ENCODE measurements around the gene CDK15.
"Not testable (repeated sequence)": the region's sequence is repeated elsewhere in the genome, so short reads cannot be mapped to it uniquely, and the experiment has no call there.

Gene CDK15

GRCh38 chr2:201806442-201807170, at the start of gene CDK15:
CDK15 (plus strand) TSS chr2:201806537; CDS start chr2:201806665, 128 bp downstream.
- no peak for DNase-seq

DNA sequence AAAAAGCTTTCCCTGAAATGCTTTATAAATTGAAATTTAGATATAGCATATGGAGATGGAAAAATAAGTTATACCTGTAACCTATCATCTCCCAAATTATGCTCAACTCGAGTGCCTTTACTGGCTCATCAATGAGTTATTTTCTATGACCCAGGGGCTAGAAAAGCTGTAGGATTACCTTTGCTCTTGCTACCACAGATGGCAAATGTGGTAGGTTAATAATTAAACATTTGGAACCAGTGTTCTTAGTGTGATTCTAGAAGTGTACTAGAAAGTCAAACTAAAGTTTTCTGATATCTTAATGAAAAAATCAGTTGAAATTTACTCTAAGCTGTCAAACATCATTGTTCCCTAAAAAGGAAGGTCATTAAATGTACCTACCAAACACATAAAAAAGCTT, 48.1 kb upstream of the CDK15 start:
- no peak for DNase-seq

DNA sequence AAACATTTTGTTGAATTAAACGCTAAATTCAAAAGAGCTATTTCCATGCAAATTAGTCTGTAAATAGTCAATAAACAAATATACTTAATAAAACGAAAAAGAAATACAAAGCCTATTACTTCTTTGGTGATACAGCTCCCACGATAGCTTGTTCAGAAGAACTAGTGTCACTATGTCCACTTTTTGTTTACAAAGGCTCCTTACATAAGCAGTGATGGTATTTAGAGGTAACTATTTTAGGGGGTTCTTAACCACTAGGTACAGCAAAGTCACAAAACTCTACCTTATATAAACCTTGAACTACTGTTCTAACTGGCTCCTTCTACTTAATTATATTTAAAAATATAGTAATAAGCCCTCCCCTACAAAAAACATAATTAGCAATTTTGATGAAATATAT, 47.5 kb upstream of the CDK15 start:
- DNase-seq: no peak

DNA sequence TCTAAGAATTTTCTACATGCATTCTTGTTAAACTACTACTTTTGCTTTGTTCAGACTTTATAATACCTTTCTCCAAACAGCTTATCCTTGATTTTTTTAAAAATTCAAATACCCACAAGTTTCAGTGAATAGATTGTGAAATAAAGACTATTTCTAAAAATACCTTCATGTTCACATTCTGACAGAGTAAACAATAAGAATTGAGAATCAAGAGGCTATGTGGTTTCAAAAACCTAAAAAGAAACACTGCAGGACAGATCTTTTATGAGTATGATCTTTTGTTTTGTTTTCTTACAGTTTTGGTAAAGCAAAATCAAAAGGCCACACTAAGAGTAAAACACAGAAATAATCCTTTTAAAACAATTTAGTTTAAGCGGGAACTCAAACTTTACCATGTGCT, 46.8 kb upstream of the CDK15 start:
- no peak for DNase-seq

GRCh38 chr2:201761101-201761500, 45.2 kb upstream of the CDK15 start:
- no peak for DNase-seq

- not testable (repeated sequence) for DNase-seq
Observed at GRCh38 chr2:201764469-201764868, 41.9 kb upstream of the CDK15 start.

GRCh38 chr2:201765799-201766198, 40.5 kb upstream of the CDK15 start:
- no peak for DNase-seq

- no peak for DNase-seq
Observed at GRCh38 chr2:201768918-201769317, 37.4 kb upstream of the CDK15 start.

DNA sequence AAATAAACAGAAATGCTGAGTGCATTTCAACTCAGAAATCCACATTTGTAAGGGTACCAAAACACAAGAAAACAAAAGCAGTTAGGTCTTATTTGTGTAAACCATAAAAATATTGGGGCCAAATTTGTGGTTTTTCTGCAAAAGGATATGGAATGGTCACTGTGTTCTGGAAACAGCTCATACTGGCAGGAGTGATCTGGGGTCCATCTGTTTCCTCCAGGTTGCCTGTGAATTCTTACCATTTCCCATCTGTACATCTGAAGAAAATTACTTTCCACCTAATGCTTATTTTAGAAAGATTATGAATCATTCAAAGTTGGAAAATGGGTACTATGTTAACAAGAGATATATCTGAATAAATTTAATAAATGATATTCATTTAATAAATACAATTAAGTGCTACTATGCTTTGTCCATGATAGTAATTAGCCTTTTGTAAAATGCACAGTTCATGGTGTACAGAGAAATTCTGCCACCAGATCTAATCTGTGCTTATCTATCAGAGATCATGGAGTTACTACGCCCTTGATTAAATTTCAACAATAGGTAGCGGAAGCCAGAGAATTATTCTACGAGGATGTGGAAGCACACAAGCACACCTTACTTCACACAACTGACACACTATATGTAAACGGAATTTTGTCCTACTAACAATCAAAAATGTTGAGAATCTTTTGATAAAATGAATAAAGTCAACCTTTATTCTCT, 36.5 kb upstream of the CDK15 start:
- DNase-seq: no peak

DNA sequence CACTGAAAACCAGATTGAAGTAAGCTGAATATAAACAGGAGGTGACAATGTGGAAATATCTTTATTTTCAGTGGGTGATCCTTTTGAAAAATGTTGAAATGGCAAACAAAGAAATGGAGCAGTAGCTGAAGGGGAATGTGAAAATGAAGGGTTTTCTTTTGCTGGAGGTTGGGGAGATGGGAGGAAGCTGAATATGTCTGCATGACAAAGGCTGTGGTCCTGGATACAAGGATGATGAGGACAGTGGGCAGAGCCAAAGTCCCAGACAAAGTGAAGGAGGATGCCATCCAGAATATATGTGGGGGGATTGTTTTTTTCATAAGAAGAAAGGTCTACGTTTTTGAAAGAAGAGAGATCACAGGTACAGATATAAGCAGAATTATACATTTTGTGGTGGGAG, 32.3 kb upstream of the CDK15 start:
- DNase-seq: no peak

DNA sequence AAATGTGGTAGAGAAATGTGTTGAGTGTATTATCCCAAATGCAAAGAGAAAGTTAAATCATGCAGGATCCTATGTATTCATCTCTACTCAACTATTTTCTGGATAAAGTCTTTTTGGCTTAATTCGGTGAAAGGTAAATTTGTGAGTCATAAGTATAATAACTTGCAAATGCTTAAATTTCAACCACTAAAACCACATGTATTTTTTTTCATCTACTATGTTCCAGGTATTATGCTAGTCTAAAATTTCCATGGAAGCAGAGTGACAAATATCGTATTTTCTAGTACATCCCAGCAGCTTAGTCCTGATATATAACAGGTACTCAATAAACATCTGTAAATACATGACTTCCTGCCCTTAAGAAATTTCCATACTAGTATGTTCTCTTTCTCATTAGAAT, 31.8 kb upstream of the CDK15 start:
- DNase-seq: no peak

GRCh38 chr2:201775326-201775725, 31.0 kb upstream of the CDK15 start:
- no peak for DNase-seq

DNA sequence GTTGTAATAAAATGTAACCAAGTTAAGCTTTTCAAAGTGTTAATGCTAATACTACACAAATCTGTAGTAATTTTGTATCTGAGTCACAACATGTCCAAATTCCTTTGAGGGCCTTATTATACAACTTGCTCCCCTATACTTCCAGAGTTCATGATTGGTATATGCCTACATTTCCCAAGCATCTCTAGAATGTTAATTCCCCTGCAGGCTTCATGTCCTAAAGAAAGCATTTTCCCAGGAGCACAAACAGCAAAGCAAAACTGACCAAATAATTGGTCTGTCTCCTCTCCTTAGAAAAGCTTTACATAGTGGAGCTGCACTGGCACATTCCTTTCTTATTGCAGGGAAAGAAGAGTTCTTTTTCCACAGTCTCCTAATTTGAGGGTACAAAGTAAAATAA, 29.3 kb upstream of the CDK15 start:
- no peak for DNase-seq

DNA sequence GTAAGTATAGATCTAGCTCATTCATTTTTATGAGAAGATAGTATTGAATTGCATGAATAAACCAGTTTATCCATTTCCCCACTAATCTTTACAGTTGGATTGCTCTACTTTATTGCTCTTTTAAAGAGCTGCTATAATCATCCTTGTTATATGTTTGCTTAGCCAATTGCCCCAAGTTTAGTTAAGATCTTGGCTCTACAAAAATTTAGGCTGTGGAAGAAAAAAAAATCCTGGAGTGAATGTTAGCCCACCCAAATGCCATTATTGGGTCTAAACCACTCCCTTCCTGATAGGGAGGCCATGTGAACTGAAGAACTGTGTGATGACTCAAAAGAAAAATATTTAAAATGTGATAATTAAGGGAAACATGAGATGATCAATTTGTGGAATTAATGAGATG, 28.5 kb upstream of the CDK15 start:
- DNase-seq: no peak

DNA sequence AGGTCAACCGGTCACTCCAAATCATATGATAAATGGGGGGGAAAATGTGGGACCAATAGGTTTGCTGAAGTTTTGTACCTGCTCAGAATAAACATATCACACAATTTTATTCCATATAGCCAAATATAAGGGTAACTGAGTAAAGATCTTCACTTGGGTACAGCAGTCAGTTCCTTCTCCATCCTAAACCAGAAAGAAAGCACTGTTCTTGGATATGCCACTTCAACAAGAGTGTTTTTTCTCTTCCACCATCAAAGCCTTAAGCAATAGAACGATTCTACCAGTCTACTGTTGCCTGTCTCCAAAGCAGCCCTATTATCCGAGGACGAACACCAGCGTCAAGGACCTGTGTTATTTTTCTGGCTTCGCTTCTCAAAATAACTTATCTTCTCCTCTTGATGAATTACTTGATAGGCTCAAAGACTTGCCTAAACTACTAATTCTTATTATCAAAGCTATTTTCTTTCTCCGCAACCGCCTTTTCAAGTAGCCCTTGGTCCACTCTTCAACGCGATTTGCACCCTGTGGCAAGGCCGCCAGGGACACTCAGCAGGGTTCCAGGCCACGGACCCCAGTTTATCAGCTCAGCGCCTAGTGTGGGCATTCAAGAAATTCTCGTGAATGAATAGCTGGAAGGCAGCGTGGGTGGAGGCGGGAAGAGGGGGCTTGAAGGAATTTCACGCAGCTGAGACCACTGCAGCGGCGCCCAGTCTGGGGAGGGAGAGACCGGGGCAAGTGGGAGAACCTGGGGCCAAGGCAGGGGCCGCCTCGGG, 26.2 kb upstream of the CDK15 start:
- DNase-seq: no peak

DNA sequence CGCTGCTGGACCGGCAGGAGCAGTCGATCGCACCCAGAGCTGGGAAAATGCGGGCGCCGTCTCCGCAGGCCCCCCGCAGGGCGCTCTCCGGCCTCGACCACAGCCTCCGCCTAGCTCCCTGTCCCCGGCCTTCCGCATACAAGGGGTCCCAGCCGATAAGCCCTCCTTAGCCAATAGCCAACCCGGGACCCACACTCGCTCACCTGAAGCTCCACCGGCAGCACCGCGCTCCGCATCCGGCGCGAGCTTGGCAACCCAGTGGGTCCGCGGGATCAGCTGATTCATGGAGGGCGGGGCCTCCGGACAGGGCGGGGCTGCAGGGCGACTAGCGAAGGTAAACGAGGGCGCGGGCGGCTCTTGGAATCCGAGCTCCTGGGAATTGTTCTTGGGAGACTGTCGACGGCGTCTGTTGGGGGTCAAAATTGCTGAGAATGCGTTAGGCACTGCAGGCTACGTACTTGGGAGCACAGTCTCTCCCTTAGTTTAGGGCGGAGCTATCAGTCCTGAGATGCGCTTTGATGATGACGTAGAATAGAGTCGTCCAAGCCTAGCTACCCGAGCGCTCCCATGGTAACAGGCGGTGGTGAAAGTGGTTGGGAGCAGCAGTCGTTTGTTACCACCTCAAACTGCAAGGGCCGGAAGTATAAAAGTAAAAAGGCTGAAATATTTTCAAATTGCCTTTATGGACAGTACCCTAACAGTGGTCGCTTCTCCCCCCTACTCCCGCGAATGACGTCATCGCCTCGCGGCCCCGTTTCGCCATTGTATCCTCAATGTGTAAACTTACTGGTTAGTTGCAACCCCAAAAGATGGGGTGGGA, 25.5 kb upstream of the CDK15 start, which contains the start of gene ALS2:
Gene ALS2, minus strand, starts transcription at position 260 of the 820 bp plus-strand sequence. CDS start 12,048 bp downstream, outside the sequence.
- DNase-seq: peak; percentile 97

GRCh38 chr2:201781557-201782051, 24.7 kb upstream of the CDK15 start:
- DNase-seq: peak; percentile 17

- DNase-seq: no peak
Observed at GRCh38 chr2:201784563-201784962, 21.8 kb upstream of the CDK15 start.

DNA sequence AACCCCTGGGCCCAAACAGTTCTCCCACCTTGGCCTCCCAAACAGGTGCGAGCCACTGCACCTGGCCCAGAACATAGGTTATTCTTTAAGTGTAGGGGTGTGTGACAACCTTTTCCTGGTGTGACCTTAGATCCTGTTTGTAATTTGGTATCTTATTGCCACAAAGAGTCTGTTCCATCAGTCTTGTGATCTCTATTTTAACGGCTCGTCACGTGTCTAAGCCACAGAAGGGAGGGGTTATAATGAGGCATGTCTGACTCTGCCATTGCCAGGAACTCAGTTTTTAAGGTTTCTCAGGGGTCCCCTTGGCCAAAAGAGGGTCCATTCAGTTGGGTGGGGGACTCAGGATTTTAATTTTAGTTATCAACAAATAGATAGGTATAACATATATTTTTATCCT, 21.2 kb upstream of the CDK15 start:
- DNase-seq: no peak

GRCh38 chr2:201786471-201786870, 19.9 kb upstream of the CDK15 start:
- no peak for DNase-seq

DNA sequence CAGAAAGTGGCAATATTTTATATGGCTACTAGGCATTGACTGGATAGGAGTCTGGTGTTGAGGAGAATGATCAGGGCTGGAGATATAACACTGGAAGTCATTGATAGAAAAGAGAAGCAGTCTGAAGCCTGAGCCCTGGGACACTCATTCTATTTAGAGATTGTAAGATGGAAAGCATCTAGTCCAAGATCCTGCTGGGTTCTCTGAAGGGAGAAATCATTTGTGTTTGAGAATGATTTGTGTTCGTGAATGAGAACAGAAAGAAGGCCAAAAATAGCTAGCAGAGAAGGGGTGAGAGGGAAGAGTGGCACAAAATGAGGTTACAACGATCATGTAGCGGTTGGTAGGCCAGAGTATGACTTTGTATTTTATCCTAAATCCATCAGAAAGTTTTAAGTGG, 18.0 kb upstream of the CDK15 start:
- no peak for DNase-seq

DNA sequence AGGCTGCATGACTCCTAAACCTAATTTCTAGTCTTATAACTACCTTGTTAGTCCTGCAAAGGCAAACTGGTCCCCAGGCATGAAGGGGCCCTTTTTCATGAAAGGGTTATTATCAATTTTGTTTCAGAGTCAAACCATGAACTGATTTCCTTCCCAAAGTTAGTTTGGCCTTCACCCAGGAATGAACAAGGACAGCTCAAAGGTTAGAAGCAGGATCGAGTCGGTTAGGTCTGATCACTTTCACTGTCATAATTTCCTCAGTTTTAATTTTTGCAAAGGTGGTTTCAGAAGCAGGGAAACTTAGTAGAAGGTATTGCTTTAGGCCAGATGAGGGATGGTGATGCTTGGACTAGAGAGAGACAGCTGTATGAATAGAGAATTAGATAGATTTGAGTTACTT, 16.9 kb upstream of the CDK15 start:
- no peak for DNase-seq

GRCh38 chr2:201790291-201790690, 16.0 kb upstream of the CDK15 start:
- no peak for DNase-seq
